ENCODE results near the gene L1CAM. TPM values are rescaled to one million over a fixed set of nuclear protein-coding genes. Genes with fewer than 3 reads are reported as not detected.

The L1CAM gene
- total RNA-seq, 6 experiments from 2014 or later = 13.1 to 89.2 (median 14.4) TPM

DNA sequence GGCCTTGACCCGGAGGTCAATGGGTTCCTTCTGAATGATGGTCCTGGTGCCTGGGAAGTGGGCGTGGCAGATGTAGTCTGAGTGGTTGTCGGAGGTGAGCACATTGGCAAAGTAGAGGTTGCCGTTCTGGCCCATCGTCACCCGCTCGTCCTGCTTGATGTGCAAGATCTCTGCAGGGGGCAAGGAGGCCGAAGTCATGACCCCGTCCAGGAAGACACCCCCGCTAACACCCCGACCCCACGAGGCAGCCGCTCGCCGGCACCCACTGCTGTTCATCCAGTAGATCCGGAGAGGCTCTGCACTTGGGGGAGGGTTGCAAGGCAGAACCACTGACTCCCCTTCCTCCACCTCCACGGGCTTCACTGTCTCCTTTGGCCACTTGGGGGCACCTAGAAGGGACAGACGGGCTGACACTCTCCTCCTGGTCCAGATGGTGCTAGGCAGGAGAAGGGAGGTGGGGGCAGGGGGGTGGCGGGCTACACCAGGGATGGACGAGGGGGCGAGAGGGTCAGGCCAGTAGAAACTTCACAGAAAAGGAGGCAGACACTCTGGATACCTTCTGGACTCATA is 15.1 kb downstream of the L1CAM start:
- TF ChIP-seq, protein P1, sequence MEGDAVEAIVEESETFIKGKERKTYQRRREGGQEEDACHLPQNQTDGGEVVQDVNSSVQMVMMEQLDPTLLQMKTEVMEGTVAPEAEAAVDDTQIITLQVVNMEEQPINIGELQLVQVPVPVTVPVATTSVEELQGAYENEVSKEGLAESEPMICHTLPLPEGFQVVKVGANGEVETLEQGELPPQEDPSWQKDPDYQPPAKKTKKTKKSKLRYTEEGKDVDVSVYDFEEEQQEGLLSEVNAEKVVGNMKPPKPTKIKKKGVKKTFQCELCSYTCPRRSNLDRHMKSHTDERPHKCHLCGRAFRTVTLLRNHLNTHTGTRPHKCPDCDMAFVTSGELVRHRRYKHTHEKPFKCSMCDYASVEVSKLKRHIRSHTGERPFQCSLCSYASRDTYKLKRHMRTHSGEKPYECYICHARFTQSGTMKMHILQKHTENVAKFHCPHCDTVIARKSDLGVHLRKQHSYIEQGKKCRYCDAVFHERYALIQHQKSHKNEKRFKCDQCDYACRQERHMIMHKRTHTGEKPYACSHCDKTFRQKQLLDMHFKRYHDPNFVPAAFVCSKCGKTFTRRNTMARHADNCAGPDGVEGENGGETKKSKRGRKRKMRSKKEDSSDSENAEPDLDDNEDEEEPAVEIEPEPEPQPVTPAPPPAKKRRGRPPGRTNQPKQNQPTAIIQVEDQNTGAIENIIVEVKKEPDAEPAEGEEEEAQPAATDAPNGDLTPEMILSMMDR (IDR thresholded peaks at IDR 0.05) = peak; percentile 25
- Mint-ChIP-seq H3K27me3 (ENCODE audit: insufficient read depth) (peaks cover 9% of the 10 kb centered on the region), H3K4me1 (ENCODE audit: low read depth) (no peaks in the 10 kb centered on the region), H3K27ac (no peak overlapping the region), H3K4me3 (no peak overlapping the region), H3K36me3 (ENCODE audit: low read depth) (no peaks in the 10 kb centered on the region; the same call in 1 of the 2 replicates), H3K9me3 (no peaks in the 10 kb centered on the region)
- no peak for DNase-seq

DNA sequence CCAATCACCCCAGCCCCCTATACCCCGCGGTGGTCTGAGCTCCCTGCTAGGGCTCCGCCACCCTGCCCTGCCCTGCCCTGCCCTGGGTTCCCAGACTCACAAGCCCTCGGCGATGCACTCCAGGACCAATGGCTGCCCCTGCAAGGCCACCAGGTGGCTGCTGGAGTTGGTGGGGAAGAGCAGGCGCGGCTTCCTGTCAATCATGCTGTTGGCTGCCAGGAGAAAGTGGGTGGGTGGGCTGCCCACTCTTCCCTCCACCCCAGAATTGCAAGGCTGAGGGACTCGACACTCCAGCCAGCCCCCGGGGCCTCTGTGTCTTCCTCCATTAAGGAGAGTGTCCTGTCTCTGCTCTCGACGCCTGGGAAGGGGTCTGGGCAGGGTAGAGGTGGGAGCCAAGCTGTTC is 15.7 kb downstream of the L1CAM start:
- Mint-ChIP-seq H3K4me1 (ENCODE audit: low read depth) (no peaks in the 10 kb centered on the region), H3K27ac (no peak overlapping the region), H3K36me3 (ENCODE audit: low read depth) (no peaks in the 10 kb centered on the region; the same call in 1 of the 2 replicates), H3K27me3 (ENCODE audit: insufficient read depth) (peaks cover 9% of the 10 kb centered on the region), H3K9me3 (no peaks in the 10 kb centered on the region), H3K4me3 (no peak overlapping the region)
- DNase-seq = no peak
- TF ChIP-seq, protein P1 (IDR thresholded peaks at IDR 0.05) = no peak

DNA sequence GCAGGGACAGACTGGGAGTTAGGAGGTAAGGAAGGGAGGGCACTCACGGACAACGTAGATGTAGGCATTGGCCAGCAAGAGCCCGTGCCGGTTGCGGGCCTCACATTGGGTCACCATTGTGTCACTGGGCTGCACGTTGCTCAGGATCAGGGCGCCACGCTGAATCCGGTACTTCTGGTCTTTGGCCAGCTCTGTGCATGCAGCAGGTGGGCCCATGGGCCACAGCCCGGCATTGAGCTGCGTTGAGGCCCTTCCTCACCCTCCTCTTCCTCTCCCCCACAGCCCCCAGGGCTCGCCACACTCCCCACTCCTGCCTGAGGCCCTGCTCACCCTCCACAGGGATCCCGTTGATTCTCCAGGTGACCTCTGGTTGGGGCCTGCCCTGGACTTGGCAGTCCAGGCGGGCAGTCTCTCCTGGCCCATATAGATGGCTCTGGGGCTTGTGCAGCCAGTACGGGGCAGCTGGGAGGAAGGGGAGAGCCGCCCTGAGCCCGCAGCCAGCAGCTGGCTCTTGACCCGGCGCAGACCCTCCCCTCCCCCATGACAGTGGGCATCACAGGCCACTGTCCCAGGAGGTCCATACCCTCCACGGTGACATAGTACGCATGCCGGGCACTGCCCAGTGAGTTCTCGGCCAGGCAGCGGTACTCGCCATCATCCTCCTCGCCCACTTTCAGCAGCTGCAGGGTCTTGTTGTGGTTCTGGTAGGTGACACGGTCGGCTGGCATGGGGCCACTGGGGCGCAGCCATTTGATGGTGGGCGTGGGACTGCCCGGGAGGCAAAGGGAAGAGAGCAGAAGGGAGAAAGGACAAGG is 16.3 kb downstream of the L1CAM start:
- H3K27me3 Mint-ChIP-seq (ENCODE audit: insufficient read depth) = peaks cover 9% of the 10 kb centered on the region
- H3K36me3 Mint-ChIP-seq (ENCODE audit: low read depth) = no peaks in the 10 kb centered on the region; the same call in 1 of the 2 replicates
- no peaks in the 10 kb centered on the region for H3K4me1 Mint-ChIP-seq (ENCODE audit: low read depth)
- TF ChIP-seq, protein P1 (IDR thresholded peaks at IDR 0.05) = no peak
- no peaks in the 10 kb centered on the region for H3K9me3 Mint-ChIP-seq
- H3K4me3 Mint-ChIP-seq = no peak overlapping the region
- H3K27ac Mint-ChIP-seq = no peak overlapping the region
- no peak for DNase-seq

DNA sequence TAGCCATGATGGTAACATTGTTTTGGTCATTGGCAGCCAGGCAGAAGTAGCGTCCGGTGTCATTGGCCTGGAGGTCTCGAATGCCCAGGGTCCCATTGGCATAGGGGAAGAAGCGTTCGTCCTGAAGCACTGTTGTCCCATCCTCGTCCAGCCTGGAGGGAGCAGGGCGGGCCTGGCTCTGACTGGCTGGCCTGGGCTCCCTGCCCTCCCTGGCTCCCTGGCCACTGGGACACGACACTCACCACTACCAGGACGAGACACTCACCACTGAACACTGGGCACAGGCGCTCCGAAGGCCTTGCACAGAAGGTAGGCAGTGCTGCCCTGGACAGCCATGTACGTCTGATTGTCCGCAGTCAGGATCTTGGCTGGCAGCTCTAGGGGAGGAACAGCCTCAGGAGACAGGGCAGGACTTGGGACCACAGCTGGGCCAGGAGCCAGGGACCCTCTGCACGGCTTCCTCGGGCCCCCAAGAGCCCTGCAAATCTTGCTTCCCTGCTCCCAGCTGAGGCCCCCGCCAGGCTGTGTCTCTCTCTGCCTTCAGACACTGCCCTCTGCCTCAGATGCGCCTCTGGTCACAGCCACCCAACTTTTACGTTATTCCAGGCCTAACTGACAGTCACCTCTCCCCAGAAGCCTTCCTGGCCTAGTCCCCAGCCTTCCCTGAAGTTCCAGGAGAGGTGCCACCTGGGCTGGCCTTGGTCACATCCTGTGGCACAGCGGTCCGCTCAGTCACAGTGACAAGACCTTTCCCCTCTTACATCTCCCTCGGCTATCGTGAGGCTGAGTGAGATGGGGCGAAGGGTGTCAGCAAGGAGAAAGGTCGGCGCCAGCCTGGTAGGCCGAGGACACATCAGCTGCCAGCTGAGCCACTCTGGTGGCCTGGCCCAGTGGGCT is 17.1 kb downstream of the L1CAM start:
- H3K9me3 Mint-ChIP-seq = no peaks in the 10 kb centered on the region
- H3K27ac Mint-ChIP-seq = no peak overlapping the region
- no peak for DNase-seq
- H3K36me3 Mint-ChIP-seq (ENCODE audit: low read depth) = no peaks in the 10 kb centered on the region
- no peaks in the 10 kb centered on the region for H3K4me1 Mint-ChIP-seq (ENCODE audit: low read depth)
- H3K4me3 Mint-ChIP-seq = no peak overlapping the region
- TF ChIP-seq, protein P1 (IDR thresholded peaks at IDR 0.05) = no peak
- H3K27me3 Mint-ChIP-seq (ENCODE audit: insufficient read depth) = peaks cover 5% of the 10 kb centered on the region

DNA sequence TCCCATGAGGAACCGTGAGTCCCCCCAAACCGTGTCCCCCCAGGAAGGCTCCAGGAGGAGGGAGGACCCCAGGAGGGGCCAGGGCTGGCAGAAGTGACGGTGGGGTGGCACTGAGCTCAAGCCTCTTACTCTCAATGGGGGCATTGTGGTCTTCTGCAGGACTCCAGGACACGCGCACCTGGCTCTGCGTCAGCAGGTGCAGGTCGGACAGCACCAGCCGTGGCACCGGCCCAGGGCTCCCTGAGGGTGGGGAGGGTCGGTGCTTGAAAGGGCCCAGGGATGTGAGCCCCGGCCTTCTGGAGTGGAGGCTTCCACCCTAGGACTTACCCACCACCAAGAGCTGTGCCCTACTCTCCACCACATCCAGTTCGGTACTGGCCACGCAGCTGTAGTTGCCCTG is 18.3 kb downstream of the L1CAM start:
- no peak for DNase-seq
- TF ChIP-seq, protein P1 (IDR thresholded peaks at IDR 0.05) = no peak
- H3K4me1 Mint-ChIP-seq (ENCODE audit: low read depth) = no peaks in the 10 kb centered on the region

More for the DNA sequence above, 18.3 kb downstream of the L1CAM start:
- H3K9me3 Mint-ChIP-seq = no peaks in the 10 kb centered on the region
- peaks cover 3% of the 10 kb centered on the region for H3K27me3 Mint-ChIP-seq (ENCODE audit: insufficient read depth)
- H3K4me3 Mint-ChIP-seq = no peak overlapping the region
- no peaks in the 10 kb centered on the region for H3K36me3 Mint-ChIP-seq (ENCODE audit: low read depth)
- no peak overlapping the region for H3K27ac Mint-ChIP-seq

All from HFFc6 (cell line).